ENCODE data around the gene DRC3.

The DRC3 gene

GRCh38 chr17:18021372-18021771 lies 48.7 kb downstream of the DRC3 start:
- no peaks in the 10 kb centered on the region for H3K79me1 ChIP-seq (ENCODE audit: low read depth, low read length)
- H2BK5ac ChIP-seq (ENCODE audit: low read length), result no peak overlapping the region
- no peak overlapping the region for H2AFZ ChIP-seq (ENCODE audit: low read length)
- H3K27me3 ChIP-seq (ENCODE audit: control insufficient read depth in 3 of 3, insufficient read depth in 3 of 3, low read depth in 1 of 3, low read length in 3 of 3), result no peaks in the 10 kb centered on the region
- H2BK15ac ChIP-seq (ENCODE audit: low read length), result no peak overlapping the region
- H3K23ac ChIP-seq (ENCODE audit: low read depth, low read length, poor library complexity), result no peak overlapping the region
- no peak for DNase-seq (ENCODE audit: low spot score)
- peaks cover 2 to 9% of the 10 kb centered on the region in 2 donors for H3K36me3 ChIP-seq (replicated peaks in 1 of 2; ENCODE audit: control insufficient read depth in 2 of 2, insufficient read depth in 2 of 2, low read length in 2 of 2)
- H3K4me3 ChIP-seq (ENCODE audit: low read length in 2 of 2), result no peak overlapping the region
- H4K91ac ChIP-seq (ENCODE audit: low read depth, low read length, poor library complexity), result no peak overlapping the region
- H4K8ac ChIP-seq (ENCODE audit: low read depth, low read length), result no peak overlapping the region
- no peak overlapping the region for H3K18ac ChIP-seq (ENCODE audit: low read length)
- H3K9ac ChIP-seq (ENCODE audit: low read depth, low read length, poor library complexity), result no peak overlapping the region
- no peak overlapping the region for H2BK12ac ChIP-seq (ENCODE audit: low read length)
- no peak overlapping the region for H3K14ac ChIP-seq (ENCODE audit: low read length)
- H2BK120ac ChIP-seq (ENCODE audit: low read depth, low read length), result no peak overlapping the region
- H3K9me3 ChIP-seq (replicated peaks in 1 of 2; ENCODE audit: control insufficient read depth in 2 of 2, insufficient read depth in 1 of 2, low read depth in 1 of 2, low read length in 2 of 2), result peaks cover 0 to 2% of the 10 kb centered on the region in 2 donors
- H2AK5ac ChIP-seq (ENCODE audit: low read depth, low read length), result no peak overlapping the region
- H3K4me2 ChIP-seq (ENCODE audit: insufficient read depth, low read length, poor library complexity, severe bottlenecking), result no peak overlapping the region
- H3K27ac ChIP-seq (replicated peaks; ENCODE audit: low read length), result no peak overlapping the region
- H3K4ac ChIP-seq (ENCODE audit: low read length), result no peak overlapping the region
- no CpG with 5 or more reads among the region's 5 CpGs for WGBS, 2 donors (ENCODE audit: extremely low coverage in 2 of 2, insufficient read length in 2 of 2, insufficient replicate concordance in 1 of 2)
- peaks cover 0 to 2% of the 10 kb centered on the region in 2 donors for H3K4me1 ChIP-seq (ENCODE audit: control insufficient read depth in 2 of 2, insufficient read depth in 1 of 2, low read depth in 1 of 2, low read length in 2 of 2)

- no peak overlapping the region for H3K9ac ChIP-seq (ENCODE audit: low read depth, low read length, poor library complexity)
- H3K79me1 ChIP-seq (ENCODE audit: low read depth, low read length), result no peaks in the 10 kb centered on the region
- peaks cover 0 to 3% of the 10 kb centered on the region in 2 donors for H3K4me1 ChIP-seq (ENCODE audit: control insufficient read depth in 2 of 2, insufficient read depth in 1 of 2, low read depth in 1 of 2, low read length in 2 of 2)
- H2BK15ac ChIP-seq (ENCODE audit: low read length), result no peak overlapping the region
- H3K4me3 ChIP-seq (ENCODE audit: low read length in 2 of 2), result no peak overlapping the region
- no peak overlapping the region for H3K23ac ChIP-seq (ENCODE audit: low read depth, low read length, poor library complexity)
- no peaks in the 10 kb centered on the region for H3K9me3 ChIP-seq (replicated peaks in 1 of 2; ENCODE audit: control insufficient read depth in 2 of 2, insufficient read depth in 1 of 2, low read depth in 1 of 2, low read length in 2 of 2)
- no peak overlapping the region for H3K27ac ChIP-seq (replicated peaks; ENCODE audit: low read length)
- peaks cover 4 to 13% of the 10 kb centered on the region in 2 donors for H3K36me3 ChIP-seq (replicated peaks in 1 of 2; ENCODE audit: control insufficient read depth in 2 of 2, insufficient read depth in 2 of 2, low read length in 2 of 2)
- H3K4ac ChIP-seq (ENCODE audit: low read length), result no peak overlapping the region
- H3K14ac ChIP-seq (ENCODE audit: low read length), result no peak overlapping the region
- no peak overlapping the region for H3K18ac ChIP-seq (ENCODE audit: low read length)
- H2AK5ac ChIP-seq (ENCODE audit: low read depth, low read length), result no peak overlapping the region
- no peak for DNase-seq (ENCODE audit: low spot score)
- H3K4me2 ChIP-seq (ENCODE audit: insufficient read depth, low read length, poor library complexity, severe bottlenecking), result no peak overlapping the region
- no peak overlapping the region for H4K8ac ChIP-seq (ENCODE audit: low read depth, low read length)
- WGBS, 2 donors (ENCODE audit: extremely low coverage in 2 of 2, insufficient read length in 2 of 2, insufficient replicate concordance in 1 of 2), result no CpG with 5 or more reads among the region's 5 CpGs
- H2AFZ ChIP-seq (ENCODE audit: low read length), result no peak overlapping the region
- H3K27me3 ChIP-seq (ENCODE audit: control insufficient read depth in 3 of 3, insufficient read depth in 3 of 3, low read depth in 1 of 3, low read length in 3 of 3), result no peaks in the 10 kb centered on the region
- H2BK5ac ChIP-seq (ENCODE audit: low read length), result no peak overlapping the region
- no peak overlapping the region for H2BK120ac ChIP-seq (ENCODE audit: low read depth, low read length)
- H2BK12ac ChIP-seq (ENCODE audit: low read length), result no peak overlapping the region
- no peak overlapping the region for H4K91ac ChIP-seq (ENCODE audit: low read depth, low read length, poor library complexity)
Observed at GRCh38 chr17:18025241-18025944, 52.7 kb downstream of the DRC3 start.

- no peak overlapping the region for H3K23ac ChIP-seq (ENCODE audit: low read depth, low read length, poor library complexity)
- H2BK120ac ChIP-seq (ENCODE audit: low read depth, low read length), result no peak overlapping the region
- H3K4me1 ChIP-seq (ENCODE audit: control insufficient read depth in 2 of 2, insufficient read depth in 1 of 2, low read depth in 1 of 2, low read length in 2 of 2), result peaks cover 0 to 3% of the 10 kb centered on the region in 2 donors
- no peak overlapping the region for H3K18ac ChIP-seq (ENCODE audit: low read length)
- H3K4me3 ChIP-seq (ENCODE audit: low read length in 2 of 2), result peak overlapping the region in 1 of 2 donors; percentile 63
- H3K14ac ChIP-seq (ENCODE audit: low read length), result no peak overlapping the region
- no peaks in the 10 kb centered on the region for H3K79me1 ChIP-seq (ENCODE audit: low read depth, low read length)
- WGBS, 2 donors (ENCODE audit: extremely low coverage in 2 of 2, insufficient read length in 2 of 2, insufficient replicate concordance in 1 of 2), result no CpG with 5 or more reads among the region's 11 CpGs
- no peak overlapping the region for H3K27ac ChIP-seq (replicated peaks; ENCODE audit: low read length)
- peak overlapping the region; percentile 8 for H2BK5ac ChIP-seq (ENCODE audit: low read length)
- no peak for DNase-seq (ENCODE audit: low spot score)
- H3K27me3 ChIP-seq (ENCODE audit: control insufficient read depth in 3 of 3, insufficient read depth in 3 of 3, low read depth in 1 of 3, low read length in 3 of 3), result no peaks in the 10 kb centered on the region
- no peak overlapping the region for H2AK5ac ChIP-seq (ENCODE audit: low read depth, low read length)
- no peak overlapping the region for H3K4me2 ChIP-seq (ENCODE audit: insufficient read depth, low read length, poor library complexity, severe bottlenecking)
- H2BK15ac ChIP-seq (ENCODE audit: low read length), result no peak overlapping the region
- no peak overlapping the region for H3K4ac ChIP-seq (ENCODE audit: low read length)
- no peaks in the 10 kb centered on the region for H3K9me3 ChIP-seq (replicated peaks in 1 of 2; ENCODE audit: control insufficient read depth in 2 of 2, insufficient read depth in 1 of 2, low read depth in 1 of 2, low read length in 2 of 2)
- H3K9ac ChIP-seq (ENCODE audit: low read depth, low read length, poor library complexity), result no peak overlapping the region
- no peak overlapping the region for H2AFZ ChIP-seq (ENCODE audit: low read length)
- no peak overlapping the region for H4K91ac ChIP-seq (ENCODE audit: low read depth, low read length, poor library complexity)
- H3K36me3 ChIP-seq (replicated peaks in 1 of 2; ENCODE audit: control insufficient read depth in 2 of 2, insufficient read depth in 2 of 2, low read length in 2 of 2), result peaks cover 4 to 10% of the 10 kb centered on the region in 2 donors
- no peak overlapping the region for H2BK12ac ChIP-seq (ENCODE audit: low read length)
- H4K8ac ChIP-seq (ENCODE audit: low read depth, low read length), result no peak overlapping the region
Observed at GRCh38 chr17:18025945-18026776, 53.5 kb downstream of the DRC3 start.

GRCh38 chr17:18027280-18027679 lies 54.6 kb downstream of the DRC3 start:
- Histone ChIP-seq H2BK12ac (ENCODE audit: low read length) (no peak overlapping the region), H4K8ac (ENCODE audit: low read depth, low read length) (no peak overlapping the region), H3K27me3 (ENCODE audit: control insufficient read depth in 3 of 3, insufficient read depth in 3 of 3, low read depth in 1 of 3, low read length in 3 of 3) (no peaks in the 10 kb centered on the region), H3K4ac (ENCODE audit: low read length) (no peak overlapping the region), H3K4me1 (ENCODE audit: control insufficient read depth in 2 of 2, insufficient read depth in 1 of 2, low read depth in 1 of 2, low read length in 2 of 2) (peaks cover 2 to 3% of the 10 kb centered on the region in 2 donors), H3K9ac (ENCODE audit: low read depth, low read length, poor library complexity) (no peak overlapping the region), H2AFZ (ENCODE audit: low read length) (no peak overlapping the region), H2BK5ac (ENCODE audit: low read length) (no peak overlapping the region), H4K91ac (ENCODE audit: low read depth, low read length, poor library complexity) (no peak overlapping the region), H3K23ac (ENCODE audit: low read depth, low read length, poor library complexity) (no peak overlapping the region), H3K4me2 (ENCODE audit: insufficient read depth, low read length, poor library complexity, severe bottlenecking) (no peak overlapping the region), H2BK15ac (ENCODE audit: low read length) (no peak overlapping the region), H3K79me1 (ENCODE audit: low read depth, low read length) (no peaks in the 10 kb centered on the region), H3K27ac (replicated peaks; ENCODE audit: low read length) (no peak overlapping the region), H3K4me3 (ENCODE audit: low read length in 2 of 2) (peak overlapping the region in 1 of 2 donors; percentile 57), H3K9me3 (replicated peaks in 1 of 2; ENCODE audit: control insufficient read depth in 2 of 2, insufficient read depth in 1 of 2, low read depth in 1 of 2, low read length in 2 of 2) (no peaks in the 10 kb centered on the region), H2AK5ac (ENCODE audit: low read depth, low read length) (no peak overlapping the region), H2BK120ac (ENCODE audit: low read depth, low read length) (no peak overlapping the region), H3K36me3 (replicated peaks in 1 of 2; ENCODE audit: control insufficient read depth in 2 of 2, insufficient read depth in 2 of 2, low read length in 2 of 2) (peaks cover 4 to 9% of the 10 kb centered on the region in 2 donors), H3K14ac (ENCODE audit: low read length) (no peak overlapping the region), H3K18ac (ENCODE audit: low read length) (no peak overlapping the region)
- no CpG with 5 or more reads among the region's 6 CpGs for WGBS, 2 donors (ENCODE audit: extremely low coverage in 2 of 2, insufficient read length in 2 of 2, insufficient replicate concordance in 1 of 2)
- DNase-seq (ENCODE audit: low spot score), result no peak

All from neuronal stem cell (in vitro differentiated cells).